HG02678 (cell line): ENCODE data around the gene PPP1R10.

Experiments
- ATAC-seq: cut with Tn5 transposase; IDR thresholded peaks from one replicate; pipeline ENCODE4 v1.9.1; 2021; ENCODE audit warnings: mild to moderate bottlenecking, moderate library complexity; ENCODE audit not compliant: unreplicated experiment

PPP1R10 gene

DNA sequence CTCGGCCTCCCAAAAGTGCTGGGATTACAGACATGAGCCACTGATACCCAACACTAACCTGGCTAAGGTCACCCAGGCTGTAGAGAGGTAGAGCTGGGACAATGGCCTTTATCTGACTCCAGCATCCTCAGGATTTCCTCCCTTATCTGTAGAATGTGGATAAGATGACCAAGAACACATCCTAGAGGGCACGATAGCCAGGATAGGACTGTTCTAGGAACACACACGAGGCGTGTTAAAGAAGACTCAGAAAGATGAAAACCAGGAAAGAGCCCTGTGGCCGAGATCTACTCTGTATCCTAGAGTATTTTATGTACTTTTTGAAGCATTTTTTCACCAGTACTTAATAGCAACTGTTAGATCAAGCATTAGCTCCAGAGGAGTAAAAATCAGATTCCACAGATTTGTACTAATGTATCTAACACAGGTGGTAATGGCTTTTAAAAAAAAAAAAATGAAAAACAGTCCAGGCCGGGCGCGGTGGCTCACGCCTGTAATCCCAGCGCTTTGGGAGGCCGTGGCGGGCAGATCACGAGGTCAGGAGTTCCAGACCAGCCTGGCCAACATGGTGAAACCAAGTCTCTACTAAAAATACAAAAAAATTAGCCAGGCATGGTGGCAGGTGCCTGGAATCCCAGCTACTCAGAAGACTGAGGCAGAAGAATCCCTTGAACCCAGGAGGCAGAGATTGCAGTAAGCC, 17.3 kb downstream of the PPP1R10 start:
- ATAC-seq, result no peak

DNA sequence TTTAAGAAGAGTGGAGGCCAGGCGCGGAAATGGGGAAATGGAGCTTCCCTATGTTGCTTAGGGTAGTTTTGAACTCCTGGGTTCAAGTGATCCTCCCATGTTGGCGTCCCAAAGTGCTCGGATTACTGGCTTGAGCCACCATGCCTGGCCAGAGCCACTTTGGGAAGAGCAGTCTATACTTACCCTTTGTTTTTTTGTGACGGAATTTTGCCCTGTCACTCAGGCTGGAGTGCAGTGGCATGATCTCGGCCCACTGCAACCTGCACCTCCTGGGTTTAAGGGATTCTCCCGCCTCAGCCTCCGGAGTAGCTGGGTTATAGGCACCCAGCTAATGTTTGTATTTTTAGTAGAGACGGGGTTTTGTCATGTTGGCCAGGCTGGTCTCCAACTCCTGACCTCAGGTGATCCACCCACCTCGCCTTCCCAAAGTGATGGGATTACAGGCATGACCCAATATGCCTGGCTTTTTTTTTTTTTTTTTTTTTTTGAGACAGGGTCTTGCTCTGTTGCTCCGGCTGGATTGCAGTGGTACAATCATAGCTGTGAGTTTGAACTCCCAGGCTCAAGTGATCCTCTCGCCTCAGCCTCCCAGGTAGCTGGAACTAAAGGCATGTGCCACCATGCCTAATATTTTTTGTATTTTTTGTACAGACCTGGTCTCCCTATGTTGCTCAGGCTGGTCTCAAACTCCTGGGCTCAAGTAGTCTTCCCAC, 18.0 kb downstream of the PPP1R10 start:
- ATAC-seq, result no peak

DNA sequence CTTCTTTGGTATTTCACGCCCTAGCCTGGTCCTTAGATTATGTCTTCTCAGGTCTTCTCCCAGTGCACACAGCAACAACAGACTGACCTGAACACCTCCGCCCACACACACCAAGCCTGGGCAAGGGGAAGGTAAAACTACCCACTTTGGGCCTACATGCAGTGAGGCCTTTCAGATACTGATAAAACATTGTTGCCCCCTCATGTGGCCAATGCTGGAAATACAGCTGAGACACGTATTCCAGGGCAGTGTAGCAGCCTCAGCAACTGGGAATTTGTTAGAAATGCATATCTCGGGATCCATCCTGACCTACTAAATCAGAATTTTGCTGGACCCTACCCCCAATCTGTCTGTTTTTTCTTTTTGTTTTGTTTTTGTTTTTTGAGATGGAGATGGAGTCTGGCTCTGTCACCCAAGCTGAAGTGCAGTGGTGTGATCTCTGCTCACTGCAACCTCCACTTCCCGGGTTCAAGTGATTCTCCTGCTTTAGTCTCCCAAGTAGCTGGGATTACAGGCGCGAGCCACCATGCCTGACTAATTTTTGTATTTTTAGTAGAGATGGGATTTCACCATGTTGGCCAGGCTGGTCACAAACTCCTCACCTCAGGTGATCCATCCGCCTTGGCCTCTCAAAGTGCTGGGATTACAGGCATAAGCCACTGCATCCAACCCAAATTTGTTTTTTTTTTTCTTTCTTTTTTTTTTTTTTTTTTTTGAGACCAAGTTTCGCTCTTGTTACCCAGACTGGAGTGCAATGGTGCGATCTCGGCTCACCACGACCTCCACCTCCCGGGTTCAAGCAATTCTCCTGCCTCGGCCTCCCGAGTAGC, 19.5 kb downstream of the PPP1R10 start:
- ATAC-seq, result peak; percentile 56

DNA sequence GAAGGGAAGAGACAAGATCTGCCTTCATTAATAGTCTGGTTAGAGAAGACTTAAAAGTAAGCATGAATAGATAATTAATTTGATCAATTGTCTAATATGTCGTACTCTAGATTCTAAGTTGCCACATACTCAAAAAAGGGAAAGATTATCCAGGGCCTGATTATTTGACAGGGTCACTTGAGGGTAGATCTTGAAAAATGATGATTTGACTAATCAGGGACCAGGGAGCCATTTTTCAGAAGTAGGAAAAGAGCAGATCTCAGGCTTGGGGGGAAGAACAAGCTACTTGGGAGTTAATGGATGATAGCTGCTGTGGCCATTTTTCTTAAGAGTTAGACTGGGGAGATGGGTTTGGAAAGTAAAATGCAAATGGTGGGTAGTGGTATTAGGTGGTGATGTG, 24.8 kb downstream of the PPP1R10 start:
- ATAC-seq, result no peak

DNA sequence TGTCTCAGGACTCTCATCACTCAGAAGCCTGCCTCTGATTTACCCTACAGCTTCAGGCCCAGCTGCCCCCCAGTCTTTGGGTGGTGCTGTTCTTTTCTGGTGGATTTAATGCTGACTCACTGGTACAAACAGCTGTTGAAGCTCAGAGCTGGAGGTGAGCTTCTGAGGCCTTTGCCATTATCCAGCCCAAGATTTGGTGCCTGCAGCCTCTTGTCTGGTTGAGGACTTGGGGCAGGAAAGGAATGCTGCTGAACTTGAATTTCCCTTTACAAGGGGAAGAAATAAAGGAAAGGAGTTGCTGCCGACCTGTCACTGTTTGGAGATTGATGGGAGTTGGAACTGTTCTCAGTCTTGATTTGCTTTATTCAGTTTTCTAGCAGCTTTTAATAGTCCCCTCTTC, 26.0 kb downstream of the PPP1R10 start:
- no peak for ATAC-seq

DNA sequence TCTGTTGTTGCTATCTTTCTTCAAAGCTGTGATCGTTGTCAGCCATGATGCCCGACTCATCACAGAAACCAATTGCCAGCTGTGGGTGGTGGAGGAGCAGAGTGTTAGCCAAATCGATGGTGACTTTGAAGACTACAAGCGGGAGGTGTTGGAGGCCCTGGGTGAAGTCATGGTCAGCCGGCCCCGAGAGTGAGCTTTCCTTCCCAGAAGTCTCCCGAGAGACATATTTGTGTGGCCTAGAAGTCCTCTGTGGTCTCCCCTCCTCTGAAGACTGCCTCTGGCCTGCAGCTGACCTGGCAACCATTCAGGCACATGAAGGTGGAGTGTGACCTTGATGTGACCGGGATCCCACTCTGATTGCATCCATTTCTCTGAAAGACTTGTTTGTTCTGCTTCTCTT, 26.5 kb downstream of the PPP1R10 start:
- ATAC-seq, result no peak

DNA sequence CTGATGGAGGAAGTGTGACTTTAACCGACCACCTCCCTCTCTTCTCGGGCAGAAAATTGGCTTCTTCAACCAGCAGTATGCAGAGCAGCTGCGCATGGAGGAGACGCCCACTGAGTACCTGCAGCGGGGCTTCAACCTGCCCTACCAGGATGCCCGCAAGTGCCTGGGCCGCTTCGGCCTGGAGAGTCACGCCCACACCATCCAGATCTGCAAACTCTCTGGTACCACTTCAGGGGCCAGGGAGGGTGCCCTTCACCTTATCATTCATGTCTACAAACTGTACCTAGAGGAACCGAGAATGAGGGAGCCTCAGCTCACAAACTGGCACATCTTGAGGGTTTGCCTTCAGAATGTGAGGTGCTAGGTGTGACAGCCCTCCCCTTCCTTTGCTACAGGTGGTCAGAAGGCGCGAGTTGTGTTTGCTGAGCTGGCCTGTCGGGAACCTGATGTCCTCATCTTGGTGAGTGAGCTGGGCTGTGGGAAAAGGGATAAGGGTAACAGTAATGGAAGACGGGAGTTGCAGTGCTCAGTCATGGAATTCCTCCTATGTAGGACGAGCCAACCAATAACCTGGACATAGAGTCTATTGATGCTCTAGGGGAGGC, 27.2 kb downstream of the PPP1R10 start:
- no peak for ATAC-seq

DNA sequence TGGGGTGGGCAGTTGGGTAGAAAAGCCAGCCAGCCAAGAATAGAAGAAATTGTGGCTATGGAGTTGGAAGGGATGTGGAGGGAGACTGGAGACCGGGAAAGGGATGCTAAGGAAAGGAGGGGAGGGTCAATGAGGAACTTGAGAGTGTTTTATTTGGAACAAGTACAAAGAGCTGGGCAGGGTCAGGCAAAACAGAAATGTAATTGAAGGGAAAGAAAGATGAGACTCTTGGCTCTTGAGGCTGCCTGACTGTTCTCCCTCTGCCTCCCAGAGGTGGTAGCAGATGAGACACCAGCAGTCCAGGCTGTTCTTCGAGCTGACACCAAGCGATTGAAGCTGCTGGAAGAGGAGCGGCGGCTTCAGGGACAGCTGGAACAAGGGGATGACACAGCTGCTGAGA, 33.1 kb downstream of the PPP1R10 start:
- no peak for ATAC-seq

DNA sequence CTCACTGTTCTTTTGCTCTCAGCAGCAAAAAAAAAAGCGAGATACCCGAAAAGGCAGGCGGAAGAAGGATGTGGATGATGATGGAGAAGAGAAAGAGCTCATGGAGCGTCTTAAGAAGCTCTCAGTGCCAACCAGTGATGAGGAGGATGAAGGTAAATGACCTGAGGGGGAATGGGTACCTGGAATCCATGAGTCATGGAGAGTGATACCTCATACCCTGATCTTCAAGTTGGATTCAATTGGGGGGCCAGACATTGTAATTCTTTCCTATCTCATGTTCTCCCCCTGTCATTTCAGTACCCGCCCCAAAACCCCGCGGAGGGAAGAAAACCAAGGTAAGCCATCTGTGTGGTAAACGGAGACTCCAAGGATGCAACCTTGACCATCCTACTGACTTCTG, 39.0 kb downstream of the PPP1R10 start:
- no peak for ATAC-seq

DNA sequence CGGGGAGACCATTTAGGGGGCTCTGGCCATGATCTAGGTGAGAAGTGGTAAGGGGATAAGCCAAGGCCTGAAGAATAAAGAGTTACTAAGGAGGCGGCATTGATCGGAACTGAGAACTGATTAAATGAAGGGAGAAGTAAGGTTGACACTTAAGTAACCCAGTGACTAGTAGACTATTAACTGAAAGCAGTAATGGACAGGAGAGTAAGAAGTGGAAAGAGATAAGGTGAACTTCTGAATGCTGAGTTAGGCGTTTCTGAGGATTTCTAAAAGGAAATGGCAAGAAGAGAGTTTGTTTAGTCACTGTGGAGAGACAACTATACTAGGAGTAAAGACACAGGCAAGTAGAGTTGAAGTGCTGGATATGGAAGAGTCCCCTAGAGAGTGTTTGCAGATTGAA, 43.9 kb downstream of the PPP1R10 start:
- no peak for ATAC-seq

DNA sequence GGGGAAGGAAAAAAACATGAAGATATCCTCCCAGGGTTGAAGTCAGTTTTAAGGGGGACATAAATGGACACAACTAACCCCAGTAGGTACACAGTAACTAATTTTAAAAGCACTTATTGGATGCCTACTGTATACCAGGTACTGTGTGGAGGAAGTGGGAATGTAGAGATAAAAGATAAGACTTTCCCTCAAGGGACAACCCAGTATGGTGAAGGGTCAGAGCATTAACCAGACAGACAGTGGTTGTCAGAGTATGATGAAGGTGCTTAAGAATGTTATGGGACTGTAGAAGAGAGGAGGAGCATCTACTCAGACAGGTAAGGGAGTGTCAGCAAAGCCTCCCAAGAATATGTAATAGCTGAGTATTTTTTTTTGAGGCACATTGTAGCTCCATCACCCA, 44.9 kb downstream of the PPP1R10 start:
- ATAC-seq, result no peak

DNA sequence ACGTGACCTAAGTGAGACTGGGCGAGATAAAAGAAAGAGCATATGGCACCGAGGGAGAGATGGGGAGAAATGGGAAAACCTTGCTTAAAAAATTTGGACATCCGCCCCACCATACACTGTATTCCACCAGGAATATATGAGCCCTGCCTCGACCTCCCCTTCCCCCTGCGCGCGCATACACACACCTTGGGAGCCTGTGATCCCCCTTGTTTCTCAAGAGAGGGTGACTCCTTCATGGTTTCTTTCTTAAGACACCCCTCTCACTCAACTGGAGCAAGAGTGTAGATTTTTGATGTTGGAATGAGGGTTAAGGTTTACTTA, 45.3 kb downstream of the PPP1R10 start:
- ATAC-seq, result no peak

DNA sequence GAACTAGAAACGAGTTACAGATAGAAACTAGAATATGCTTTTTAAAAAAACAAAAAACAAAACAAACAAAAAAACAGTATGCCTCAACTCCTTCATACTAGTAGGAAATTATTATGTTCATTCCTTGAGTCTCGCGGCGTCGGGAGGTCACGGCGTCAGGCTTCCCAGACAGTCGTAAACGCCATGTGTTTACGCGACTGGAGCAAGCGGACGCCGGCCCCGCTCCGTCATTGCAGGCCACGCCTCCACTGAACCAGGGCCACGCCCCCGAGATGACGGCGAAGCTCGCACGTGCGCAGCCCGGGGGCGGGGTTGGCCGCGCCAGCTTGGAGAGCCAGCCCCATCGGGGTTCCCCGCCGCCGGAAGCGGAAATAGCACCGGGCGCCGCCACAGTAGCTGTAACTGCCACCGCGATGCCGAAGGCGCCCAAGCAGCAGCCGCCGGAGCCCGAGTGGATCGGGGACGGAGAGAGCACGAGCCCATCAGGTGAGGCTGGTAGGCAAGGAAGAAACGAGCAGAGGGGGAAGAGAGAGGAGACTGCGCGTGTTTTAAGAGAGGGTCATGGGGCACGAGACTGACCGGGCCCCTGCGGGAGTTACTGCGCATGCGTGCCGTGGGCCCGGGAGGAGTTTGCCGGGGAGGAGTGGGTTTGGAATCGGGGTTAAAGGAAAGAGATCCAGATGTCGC, 45.8 kb downstream of the PPP1R10 start, which contains the start of gene ABCF1:
ABCF1 (plus strand) TSS at position 368 of the 687 bp plus-strand sequence; CDS start at position 414, 46 bp downstream.
- peak; percentile 95 for ATAC-seq

DNA sequence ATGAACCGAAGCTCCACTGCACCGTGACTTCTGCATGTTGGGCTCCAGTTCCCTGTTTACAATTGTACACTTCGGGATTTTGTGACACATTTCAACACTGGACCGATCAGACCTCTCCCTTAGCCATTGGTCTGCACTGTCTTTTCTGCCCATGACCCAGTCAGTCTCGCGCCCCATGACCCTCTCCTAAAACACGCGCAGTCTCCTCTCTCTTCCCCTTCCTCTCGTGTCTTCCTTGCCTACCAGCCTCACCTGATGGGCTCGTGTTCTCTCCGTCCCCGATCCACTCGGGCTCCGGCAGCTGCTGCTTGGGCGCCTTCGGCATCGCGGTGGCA, 46.3 kb downstream of the PPP1R10 start:
- peak; percentile 7 for ATAC-seq

DNA sequence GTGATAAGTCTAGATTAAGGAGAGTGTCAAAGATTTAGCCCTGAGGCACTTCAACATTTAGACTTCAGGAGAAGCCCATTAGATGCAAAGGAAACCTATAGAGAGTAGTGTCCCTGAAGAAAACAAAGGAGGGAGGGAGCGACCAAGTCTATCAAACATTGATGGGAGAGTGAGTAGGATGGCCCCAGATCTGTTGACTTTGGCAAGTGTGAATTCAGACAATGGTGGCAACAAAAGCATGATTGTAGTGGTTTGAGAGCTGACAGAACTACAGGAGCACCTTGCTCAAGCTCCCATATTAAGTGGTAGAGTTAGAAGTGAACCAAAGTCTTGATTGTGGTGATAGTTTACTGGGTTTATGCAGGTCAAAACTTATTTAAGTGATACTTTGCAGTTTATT, 46.8 kb downstream of the PPP1R10 start:
- no peak for ATAC-seq

DNA sequence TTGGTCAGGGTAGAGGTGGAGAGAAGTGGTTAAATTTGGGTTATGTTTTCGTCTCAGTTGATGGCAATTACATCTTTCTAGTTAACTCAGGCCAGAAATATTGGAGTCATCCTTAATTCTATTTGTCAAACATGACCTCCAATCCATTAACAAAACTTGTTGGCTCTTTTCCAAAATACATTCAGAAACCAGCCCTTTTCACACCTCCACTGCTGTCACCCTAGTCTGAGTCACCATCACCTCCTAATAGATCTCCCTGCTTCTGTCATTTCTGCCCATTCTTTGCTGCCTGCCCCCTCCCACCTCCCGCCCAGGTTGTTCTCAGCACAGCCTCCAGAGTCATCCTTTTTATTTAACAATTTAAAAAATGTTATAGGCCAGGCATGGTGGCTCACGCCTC, 48.8 kb downstream of the PPP1R10 start:
- no peak for ATAC-seq

DNA sequence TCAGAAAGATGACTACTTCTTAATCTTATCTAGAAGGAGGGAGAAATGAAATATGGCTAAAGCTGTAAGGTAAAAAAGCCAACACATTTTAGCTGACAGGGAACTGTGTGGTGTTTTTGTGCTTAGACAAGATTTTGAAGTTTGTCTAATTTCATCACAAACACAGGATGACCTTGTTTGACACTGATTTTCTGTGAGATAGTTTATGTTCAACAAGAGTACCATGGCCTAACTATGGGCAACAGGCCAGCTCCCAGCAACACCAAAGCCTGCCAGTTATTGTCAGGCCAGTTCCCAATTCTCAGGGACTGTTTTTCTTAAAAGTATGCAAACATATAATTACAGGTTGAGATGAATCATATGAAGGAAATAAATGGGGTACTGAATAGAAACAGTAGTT, 51.3 kb downstream of the PPP1R10 start:
- ATAC-seq, result no peak

DNA sequence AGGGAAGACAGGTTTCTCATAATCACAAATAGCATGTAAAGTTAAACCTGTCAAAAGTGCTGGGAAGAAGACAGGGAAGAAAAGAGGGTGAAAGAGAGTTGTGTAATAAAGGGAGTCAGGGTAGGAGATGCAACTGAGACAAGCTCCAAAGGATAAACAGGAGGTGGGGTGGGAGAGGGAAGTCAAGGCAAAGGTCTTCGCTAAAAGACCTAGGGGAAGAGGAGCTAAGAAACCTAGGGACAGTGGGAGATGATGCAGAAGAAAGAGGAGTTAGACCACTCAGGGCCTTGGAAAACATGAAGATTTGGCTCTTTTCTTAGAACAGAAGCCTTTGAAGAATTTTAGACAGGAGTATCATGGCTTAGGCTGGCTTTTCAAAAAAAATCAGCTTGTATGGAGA, 52.9 kb downstream of the PPP1R10 start:
- no peak for ATAC-seq

DNA sequence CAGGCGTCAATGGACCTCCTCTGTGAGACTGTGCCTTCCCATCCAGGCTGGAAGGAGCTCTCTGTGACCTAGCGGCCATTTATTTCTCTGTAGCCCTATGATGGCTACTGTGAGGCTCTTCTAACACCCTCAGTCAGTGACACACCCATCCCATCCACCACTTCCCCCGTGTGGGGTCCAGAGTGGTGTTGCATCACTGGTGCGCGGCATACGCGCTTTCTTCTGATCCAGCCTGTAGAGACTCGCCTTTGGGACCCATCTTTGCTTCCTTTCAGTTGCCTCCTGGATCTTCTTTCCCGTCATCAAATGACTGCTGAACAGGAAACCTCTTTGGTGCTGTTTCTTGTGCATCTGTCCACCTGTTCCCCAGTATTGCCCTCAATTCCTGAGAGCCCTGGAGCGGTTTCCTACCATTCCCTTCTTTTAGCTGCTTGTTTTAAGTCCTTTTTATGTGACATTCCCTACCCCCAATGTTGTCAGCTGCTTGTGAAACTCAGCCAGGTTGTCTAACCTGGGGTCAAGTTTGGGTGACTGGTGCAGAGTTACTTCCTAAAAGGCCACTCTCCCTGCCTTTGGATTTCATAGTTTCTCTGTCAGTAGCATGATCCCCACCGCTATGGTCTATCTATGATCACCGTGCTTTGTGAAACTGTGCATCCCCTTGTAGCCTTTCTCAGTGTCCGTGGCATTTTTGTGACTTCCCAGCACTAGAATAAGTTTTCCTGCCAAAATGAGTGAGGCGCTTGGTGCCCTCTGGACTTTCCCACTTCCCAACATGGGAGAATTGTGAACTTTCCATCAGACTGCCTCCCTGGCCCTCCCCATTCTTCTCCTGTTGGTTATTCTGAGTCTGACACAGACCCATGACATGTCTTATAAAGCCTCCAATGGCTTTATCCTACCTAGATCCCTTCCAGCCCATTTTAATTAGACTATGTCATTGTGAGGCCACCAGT, 54.3 kb downstream of the PPP1R10 start:
- ATAC-seq, result no peak

DNA sequence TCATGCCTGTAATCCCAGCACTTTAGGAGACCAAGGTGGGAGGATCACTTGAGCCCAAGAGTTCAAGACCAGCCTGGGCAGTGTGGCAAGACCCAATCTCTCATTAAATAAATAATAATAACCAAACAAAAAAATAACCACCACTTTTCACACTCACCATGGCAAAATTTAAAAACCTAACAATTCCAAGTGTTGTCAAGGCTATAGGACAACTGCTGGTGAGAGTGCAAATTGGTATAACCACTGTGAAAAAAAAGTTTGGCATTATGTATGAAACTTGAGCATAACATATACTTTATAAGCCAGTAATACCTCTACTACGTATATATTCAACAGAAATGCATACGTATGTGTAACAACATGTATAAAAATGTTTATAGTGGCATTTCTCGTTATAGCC, 56.1 kb downstream of the PPP1R10 start:
- no peak for ATAC-seq
